H9 (cell line): Measurements from ENCODE around the gene CSRP1. TPM values are rescaled to one million over a fixed set of nuclear protein-coding genes. Genes with fewer than 3 reads are reported as not detected.

Source experiments
- DNase-seq: peaks from one replicate; pipeline ENCODE4 v3.0.0-alpha.2; 2017
- H2AFZ ChIP-seq: one replicate; pipeline ENCODE4 v1.6.1; 2013; ENCODE audit warnings: mild to moderate bottlenecking, low read length, control low read depth, moderate library complexity
- H2AK5ac ChIP-seq: 2 replicates; pipeline ENCODE4 v1.6.1; 2013; ENCODE audit warnings: low read length, control low read depth, mixed read lengths; ENCODE audit not compliant: insufficient read length
- H2BK120ac ChIP-seq: one replicate; pipeline ENCODE4 v1.6.1; 2013; ENCODE audit warnings: low read depth, mild to moderate bottlenecking, low read length, control low read depth, inconsistent platforms; ENCODE audit not compliant: poor library complexity, severe bottlenecking
- H2BK12ac ChIP-seq: 2 replicates; pipeline ENCODE4 v1.6.1; 2013; ENCODE audit warnings: low read length, control low read depth, mixed read lengths, low read depth; ENCODE audit not compliant: insufficient read length
- H2BK15ac ChIP-seq: 2 replicates; pipeline ENCODE4 v1.6.1; 2013; ENCODE audit warnings: low read depth, low read length, control low read depth
- H2BK20ac ChIP-seq: one replicate; pipeline ENCODE4 v1.6.1; 2013; ENCODE audit warnings: low read depth, mild to moderate bottlenecking, low read length, control low read depth, inconsistent platforms; ENCODE audit not compliant: poor library complexity, severe bottlenecking
- H2BK5ac ChIP-seq: 2 replicates; pipeline ENCODE4 v1.6.1; 2013; ENCODE audit warnings: low read length, control low read depth, mixed read lengths; ENCODE audit not compliant: insufficient read length
- H3K14ac ChIP-seq: 2 replicates; pipeline ENCODE4 v1.6.1; 2013; ENCODE audit warnings: low read length, control low read depth; ENCODE audit not compliant: insufficient read depth
- H3K18ac ChIP-seq: 2 replicates; pipeline ENCODE4 v1.6.1; 2013; ENCODE audit warnings: low read depth, mild to moderate bottlenecking, mixed read lengths, low read length, control low read depth; ENCODE audit not compliant: insufficient read length
- H3K23ac ChIP-seq: 2 replicates; pipeline ENCODE4 v1.6.1; 2013; ENCODE audit warnings: low read length, control low read depth, mixed read lengths, low read depth; ENCODE audit not compliant: insufficient read length
- H3K23me2 ChIP-seq: 2 replicates; pipeline ENCODE4 v1.6.1; 2013; ENCODE audit warnings: low read depth, mild to moderate bottlenecking, mixed read lengths, low read length, control low read depth; ENCODE audit not compliant: insufficient read length, poor library complexity, severe bottlenecking
- H3K27ac ChIP-seq: 2 replicates; pipeline ENCODE4 v1.5.1; 2013; ENCODE audit warnings: low read length, control low read depth, mixed read lengths, low read depth; ENCODE audit not compliant: insufficient read length
- H3K27me3 ChIP-seq: 2 replicates; pipeline ENCODE4 v1.6.1; 2013; ENCODE audit warnings: low read length, control low read depth, inconsistent platforms; ENCODE audit not compliant: insufficient read depth
- H3K4ac ChIP-seq: 2 replicates; pipeline ENCODE4 v1.6.1; 2013; ENCODE audit warnings: low read depth, mild to moderate bottlenecking, control low read depth, inconsistent platforms, low read length, moderate library complexity
- H3K4me1 ChIP-seq: 2 replicates; pipeline ENCODE4 v1.6.1; 2013; ENCODE audit warnings: low read length, control low read depth, inconsistent platforms; ENCODE audit not compliant: insufficient read depth
- H3K4me2 ChIP-seq: 2 replicates; pipeline ENCODE4 v1.6.1; 2013; ENCODE audit warnings: low read length, control low read depth, mixed read lengths; ENCODE audit not compliant: insufficient read length, insufficient read depth
- H3K56ac ChIP-seq: 2 replicates; pipeline ENCODE4 v1.6.1; 2013; ENCODE audit warnings: low read depth, mild to moderate bottlenecking, mixed read lengths, low read length, control low read depth; ENCODE audit not compliant: insufficient read length
- H3K79me1 ChIP-seq: 2 replicates; pipeline ENCODE4 v1.6.1; 2013; ENCODE audit warnings: low read depth, mild to moderate bottlenecking, moderate library complexity, low read length, control low read depth, inconsistent platforms; ENCODE audit not compliant: insufficient read depth, poor library complexity, severe bottlenecking
- H3K79me2 ChIP-seq: 2 replicates; pipeline ENCODE4 v1.6.1; 2013; ENCODE audit warnings: low read length, control low read depth, inconsistent platforms; ENCODE audit not compliant: insufficient read depth
- H3K9ac ChIP-seq: 2 replicates; pipeline ENCODE4 v1.6.1; 2013; ENCODE audit warnings: low read length, control low read depth, mixed read lengths; ENCODE audit not compliant: insufficient read length; ENCODE audit errors: extremely low read depth
- H3K9me3 ChIP-seq: one replicate; pipeline ENCODE4 v1.6.1; 2013; ENCODE audit warnings: low read depth, low read length, inconsistent platforms; ENCODE audit not compliant: control insufficient read depth
- H3T11ph ChIP-seq: one replicate; pipeline ENCODE4 v1.6.1; 2013; ENCODE audit warnings: mild to moderate bottlenecking, low read length, control low read depth, inconsistent platforms
- H4K20me1 ChIP-seq: one replicate; pipeline ENCODE4 v1.6.1; 2013; ENCODE audit not compliant: control insufficient read depth, insufficient read length, insufficient read depth
- H4K5ac ChIP-seq: 2 replicates; pipeline ENCODE4 v1.6.1; 2013; ENCODE audit warnings: low read depth, mild to moderate bottlenecking, mixed read lengths, low read length, control low read depth; ENCODE audit not compliant: insufficient read length
- H4K8ac ChIP-seq: replicated peaks from 2 replicates; pipeline ENCODE4 v1.6.1; 2013; ENCODE audit warnings: low read length, control low read depth, mixed read lengths, low read depth; ENCODE audit not compliant: insufficient read length
- H4K91ac ChIP-seq: 2 replicates; pipeline ENCODE4 v1.6.1; 2013; ENCODE audit warnings: low read depth, mild to moderate bottlenecking, moderate library complexity, mixed read lengths, low read length, control low read depth; ENCODE audit not compliant: insufficient read length
- H3K27ac Mint-ChIP-seq, 3 experiments: 2 replicates in 2 of 3; 3 replicates in 1 of 3; pipeline ENCODE4 v1.8.0; 2020 to 2021; ENCODE audit warnings: mixed read lengths in 3 of 3, mild to moderate bottlenecking in 1 of 3, moderate library complexity in 1 of 3
- H3K27me3 Mint-ChIP-seq: 2 replicates; pipeline ENCODE4 v1.8.0; 2021; ENCODE audit warnings: low read depth, mild to moderate bottlenecking, moderate library complexity, mixed read lengths
- H3K36me3 Mint-ChIP-seq, 3 experiments: 2 replicates in 2 of 3; 3 replicates in 1 of 3; pipeline ENCODE4 v1.8.0; 2020 to 2021; ENCODE audit warnings: low read depth in 3 of 3, mixed read lengths in 3 of 3; ENCODE audit not compliant: insufficient read depth in 1 of 3
- H3K4me1 Mint-ChIP-seq, 2 experiments: 2 replicates each; pipeline ENCODE4 v1.8.0; 2020; ENCODE audit warnings: mixed read lengths in 2 of 2
- H3K4me3 Mint-ChIP-seq, 2 experiments: 2 replicates in 1 of 2; 3 replicates in 1 of 2; pipeline ENCODE4 v1.8.0; 2020 to 2021; ENCODE audit warnings: mild to moderate bottlenecking in 2 of 2, mixed read lengths in 2 of 2, moderate library complexity in 1 of 2
- H3K9me3 Mint-ChIP-seq, 2 experiments: 2 replicates in 1 of 2; 3 replicates in 1 of 2; pipeline ENCODE4 v1.8.0; 2020; ENCODE audit warnings: mild to moderate bottlenecking in 2 of 2, mixed read lengths in 2 of 2, moderate library complexity in 1 of 2
- CTCF ChIP-seq: fragments of 200-600 bp; sonication (generic); conservative IDR thresholded peaks from 3 replicates; pipeline ENCODE4 v1.8.0; 2021; ENCODE audit warnings: antibody characterized with exemption, mild to moderate bottlenecking
- WGBS: extraction: QIAGEN DNeasy Blood & Tissue Kit; methylation state at CpG from one replicate; pipeline ENCODE4 v1.1.7; 2013; ENCODE audit warnings: missing lambda C conversion rate, low lambda C conversion rate, mixed read lengths; ENCODE audit not compliant: insufficient read length; ENCODE audit errors: extremely low coverage; 5-methylcytosine and 5-hydroxymethylcytosine counted together
- total RNA-seq: library from RNA; stranded (reverse); gene quantifications from 2 replicates; pipeline ENCODE4 v1.2.1, GENCODE V29; 2021

CSRP1 gene
- total RNA-seq, 1 experiment from 2014 or later, result 0.44 TPM

- Mint-ChIP-seq H3K27me3 (peaks cover 19% of the 10 kb centered on the region), H3K36me3 (no peaks in the 10 kb centered on the region), H3K4me1 (peaks cover 28 to 33% of the 10 kb centered on the region in 2 experiments), H3K27ac (0 out of 7 replicates have a peak overlapping the region, but pooled peaks of 1 of the 3 experiments have one; percentile 75), H3K9me3 (no peaks in the 10 kb centered on the region; a peak in 2 of 5 replicates), H3K4me3 (peak overlapping the region; percentile 68 to 83)
- no peak overlapping the region for H2AK5ac ChIP-seq
- no peak overlapping the region for H2BK5ac ChIP-seq
- H2BK120ac ChIP-seq, result no peak overlapping the region
- no peaks in the 10 kb centered on the region for H3K79me2 ChIP-seq
- no peak overlapping the region for H3K23ac ChIP-seq
- H4K91ac ChIP-seq, result no peak overlapping the region
- no peak overlapping the region for H3K56ac ChIP-seq
- H2BK15ac ChIP-seq, result no peak overlapping the region
- no peak overlapping the region for H3K27ac ChIP-seq
- peak; percentile 98 for DNase-seq
- no peaks in the 10 kb centered on the region for H4K20me1 ChIP-seq
- no peak overlapping the region for H4K5ac ChIP-seq
- no peak overlapping the region for H2BK20ac ChIP-seq
- H4K8ac ChIP-seq, result no peak overlapping the region
- WGBS, result no CpG with 5 or more reads among the region's 37 CpGs
- H3K9ac ChIP-seq, result peak overlapping the region; percentile 17
- no peak overlapping the region for H3K14ac ChIP-seq
- H2AFZ ChIP-seq, result no peak overlapping the region
- no peak overlapping the region for H2BK12ac ChIP-seq
- peak overlapping the region; percentile 63 for H3K18ac ChIP-seq
- TF ChIP-seq CTCF, result no peak; the same call in 2 of the 3 replicates
- H3K4me2 ChIP-seq, result peak overlapping the region; percentile 90
- H3K27me3 ChIP-seq, result no peaks in the 10 kb centered on the region
- no peak overlapping the region for H3K4ac ChIP-seq
- no peaks in the 10 kb centered on the region for H3K79me1 ChIP-seq
- no peak overlapping the region for H3T11ph ChIP-seq
- H3K23me2 ChIP-seq, result peaks cover 16% of the 10 kb centered on the region
- no peaks in the 10 kb centered on the region for H3K9me3 ChIP-seq
- peaks cover 2% of the 10 kb centered on the region; the same call in 1 of the 2 replicates for H3K4me1 ChIP-seq
Observed at GRCh38 chr1:201480231-201481003, 26.5 kb downstream of the CSRP1 start.
